HPDE6-E6E7 (cell line): ENCODE measurements around the gene SOWAHA.

Source experiments
- DNase-seq: peaks from one replicate; pipeline ENCODE4 v3.0.0; 2011; ENCODE audit warnings: missing footprints; ENCODE audit errors: extremely low spot score

The SOWAHA gene

GRCh38 chr5:132825834-132826391, 12.8 kb downstream of the SOWAHA start:
- no peak for DNase-seq

- DNase-seq = no peak
Measured at GRCh38 chr5:132826424-132827082, 13.5 kb downstream of the SOWAHA start.

GRCh38 chr5:132827943-132828673, 15.0 kb downstream of the SOWAHA start:
- no peak for DNase-seq

GRCh38 chr5:132828846-132829494, 15.9 kb downstream of the SOWAHA start:
- no peak for DNase-seq

GRCh38 chr5:132829742-132830435, 16.8 kb downstream of the SOWAHA start:
- DNase-seq = peak; percentile 89

- no peak for DNase-seq
Measured at GRCh38 chr5:132830436-132831094, 17.5 kb downstream of the SOWAHA start, which contains the start of gene SHROOM1. TSS of gene SHROOM1 (minus strand) at chr5:132830647. CDS start at chr5:132826140, 4,507 bp downstream.

GRCh38 chr5:132831095-132831860, 18.2 kb downstream of the SOWAHA start:
- DNase-seq = no peak

- no peak for DNase-seq
Measured at GRCh38 chr5:132832612-132833011, 19.5 kb downstream of the SOWAHA start.

- DNase-seq = no peak
Measured at GRCh38 chr5:132834057-132834456, 21.0 kb downstream of the SOWAHA start.

- DNase-seq = no peak
Measured at GRCh38 chr5:132836852-132837251, 23.8 kb downstream of the SOWAHA start.

- no peak for DNase-seq
Measured at GRCh38 chr5:132837868-132838267, 24.8 kb downstream of the SOWAHA start.

- no peak for DNase-seq
Measured at GRCh38 chr5:132838516-132839282, 25.6 kb downstream of the SOWAHA start.

- no peak for DNase-seq
Measured at GRCh38 chr5:132839426-132840301, 26.6 kb downstream of the SOWAHA start.

- no peak for DNase-seq
Measured at GRCh38 chr5:132840313-132840712, 27.2 kb downstream of the SOWAHA start.

GRCh38 chr5:132840896-132841295, 27.8 kb downstream of the SOWAHA start:
- DNase-seq = no peak

- no peak for DNase-seq
Measured at GRCh38 chr5:132841305-132841704, 28.2 kb downstream of the SOWAHA start.

- no peak for DNase-seq
Measured at GRCh38 chr5:132848270-132848669, 35.2 kb downstream of the SOWAHA start.

- no peak for DNase-seq
Measured at GRCh38 chr5:132849347-132849746, 36.2 kb downstream of the SOWAHA start.

GRCh38 chr5:132850066-132850465, 37.0 kb downstream of the SOWAHA start:
- no peak for DNase-seq
